Measurements from ENCODE around the gene UBE2L5. TPM values are rescaled to one million over a fixed set of nuclear protein-coding genes. Genes with fewer than 3 reads are reported as not detected.

UBE2L5 gene
- total and polyA plus RNA-seq, 2 donors (not counting 1 experiment from before 2014, with no cell fraction given) = 0.20 TPM; not detected in 1

DNA sequence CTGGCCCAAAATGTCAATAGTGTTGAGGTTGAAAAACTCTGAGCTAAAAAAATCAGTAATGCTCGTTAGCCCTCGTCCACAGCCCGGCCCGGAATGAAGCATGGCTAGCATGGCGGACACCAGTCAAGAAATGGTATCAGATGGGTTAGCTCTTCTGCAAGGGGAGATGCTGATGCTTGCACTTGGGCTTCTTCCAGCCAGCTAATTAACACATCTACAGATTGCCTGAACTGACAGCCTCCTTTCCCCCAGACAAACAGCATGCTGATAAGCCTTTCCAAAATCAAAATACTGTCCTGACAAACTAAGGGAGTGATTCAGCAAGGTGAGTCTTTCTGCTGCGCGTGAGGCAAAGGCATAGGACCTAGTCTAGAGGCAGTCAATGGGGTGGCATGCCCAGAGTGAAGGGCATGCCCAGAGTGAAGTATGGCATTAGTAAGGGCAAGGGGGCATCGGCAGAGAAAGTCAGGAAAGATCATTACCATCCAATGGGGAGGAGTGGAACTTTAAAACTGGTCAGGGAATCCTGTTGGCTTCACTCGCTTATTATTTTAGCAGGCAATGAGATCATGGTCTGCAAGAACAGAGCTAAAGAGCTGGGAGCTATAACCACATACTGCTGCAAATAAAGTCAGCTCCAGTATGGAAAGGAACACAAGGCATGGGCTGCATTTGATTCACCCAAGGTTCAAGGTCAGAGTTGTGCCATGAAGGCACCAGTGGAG lies 30.2 kb upstream of the UBE2L5 start:
- H3K4me1 ChIP-seq (ENCODE audit: control insufficient read depth, extremely low read depth, insufficient read depth, low read length) = peaks cover 6% of the 10 kb centered on the region
- no peak overlapping the region for H2AFZ ChIP-seq (ENCODE audit: low read length)
- H3K36me3 ChIP-seq (ENCODE audit: control insufficient read depth, insufficient read depth, low read length) = no peaks in the 10 kb centered on the region
- no peaks in the 10 kb centered on the region for H4K20me1 ChIP-seq (ENCODE audit: control insufficient read depth, extremely low read depth, insufficient read depth, low read length)
- no peak overlapping the region for H3K27ac ChIP-seq (ENCODE audit: insufficient read depth, low read length)
- no peak for TF ChIP-seq EZH2 (IDR thresholded peaks at IDR 0.05; ENCODE audit: low read length, missing control alignments)
- no peak for DNase-seq (ENCODE audit: low read depth in 2 of 2)
- no peaks in the 10 kb centered on the region for H3K27me3 ChIP-seq (ENCODE audit: control insufficient read depth, insufficient read depth, low read length)
- H3K4me3 ChIP-seq (replicated peaks in 1 of 4; ENCODE audit: control extremely low read depth in 1 of 4, insufficient read depth in 1 of 4, low read depth in 3 of 4, low read length in 4 of 4) = no peak overlapping the region
- H3K79me2 ChIP-seq (ENCODE audit: control insufficient read depth, insufficient read depth, low read length) = no peaks in the 10 kb centered on the region
- no peak overlapping the region for H3K9ac ChIP-seq (ENCODE audit: insufficient read depth, low read length)
- H3K9me3 ChIP-seq (ENCODE audit: control insufficient read depth, insufficient read depth, low read depth, low read length) = no peaks in the 10 kb centered on the region
- no peak overlapping the region for H3K4me2 ChIP-seq (ENCODE audit: extremely low read depth, insufficient read depth, low read length)

DNA sequence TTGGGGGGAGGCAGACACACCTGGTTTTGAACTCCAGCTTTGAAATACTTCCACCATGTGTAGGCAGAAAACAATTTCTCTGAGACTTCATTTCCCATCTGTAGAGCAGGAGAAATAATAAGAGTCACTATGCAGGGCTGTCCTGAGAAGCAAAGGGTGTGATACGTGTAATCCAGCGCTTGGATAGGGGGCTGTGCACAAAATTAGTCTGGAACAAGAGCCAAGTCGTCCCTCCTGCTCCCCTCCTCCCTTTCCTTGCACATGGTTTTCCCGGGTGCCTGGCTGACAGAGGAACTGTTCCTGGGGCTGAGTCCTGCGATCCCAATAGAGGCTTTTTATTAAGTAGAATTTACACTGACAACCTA lies 29.6 kb upstream of the UBE2L5 start:
- TF ChIP-seq, protein P1, sequence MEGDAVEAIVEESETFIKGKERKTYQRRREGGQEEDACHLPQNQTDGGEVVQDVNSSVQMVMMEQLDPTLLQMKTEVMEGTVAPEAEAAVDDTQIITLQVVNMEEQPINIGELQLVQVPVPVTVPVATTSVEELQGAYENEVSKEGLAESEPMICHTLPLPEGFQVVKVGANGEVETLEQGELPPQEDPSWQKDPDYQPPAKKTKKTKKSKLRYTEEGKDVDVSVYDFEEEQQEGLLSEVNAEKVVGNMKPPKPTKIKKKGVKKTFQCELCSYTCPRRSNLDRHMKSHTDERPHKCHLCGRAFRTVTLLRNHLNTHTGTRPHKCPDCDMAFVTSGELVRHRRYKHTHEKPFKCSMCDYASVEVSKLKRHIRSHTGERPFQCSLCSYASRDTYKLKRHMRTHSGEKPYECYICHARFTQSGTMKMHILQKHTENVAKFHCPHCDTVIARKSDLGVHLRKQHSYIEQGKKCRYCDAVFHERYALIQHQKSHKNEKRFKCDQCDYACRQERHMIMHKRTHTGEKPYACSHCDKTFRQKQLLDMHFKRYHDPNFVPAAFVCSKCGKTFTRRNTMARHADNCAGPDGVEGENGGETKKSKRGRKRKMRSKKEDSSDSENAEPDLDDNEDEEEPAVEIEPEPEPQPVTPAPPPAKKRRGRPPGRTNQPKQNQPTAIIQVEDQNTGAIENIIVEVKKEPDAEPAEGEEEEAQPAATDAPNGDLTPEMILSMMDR (conservative IDR thresholded peaks at IDR 0.05 in 1 of 2, IDR thresholded peaks at IDR 0.05 in 1 of 2; ENCODE audit: low read depth in 1 of 2, low read length in 2 of 2) = no peak
- no peak for TF ChIP-seq EZH2 (IDR thresholded peaks at IDR 0.05; ENCODE audit: low read length, missing control alignments)
- no peaks in the 10 kb centered on the region for H3K27me3 ChIP-seq (ENCODE audit: control insufficient read depth, insufficient read depth, low read length)

DNA sequence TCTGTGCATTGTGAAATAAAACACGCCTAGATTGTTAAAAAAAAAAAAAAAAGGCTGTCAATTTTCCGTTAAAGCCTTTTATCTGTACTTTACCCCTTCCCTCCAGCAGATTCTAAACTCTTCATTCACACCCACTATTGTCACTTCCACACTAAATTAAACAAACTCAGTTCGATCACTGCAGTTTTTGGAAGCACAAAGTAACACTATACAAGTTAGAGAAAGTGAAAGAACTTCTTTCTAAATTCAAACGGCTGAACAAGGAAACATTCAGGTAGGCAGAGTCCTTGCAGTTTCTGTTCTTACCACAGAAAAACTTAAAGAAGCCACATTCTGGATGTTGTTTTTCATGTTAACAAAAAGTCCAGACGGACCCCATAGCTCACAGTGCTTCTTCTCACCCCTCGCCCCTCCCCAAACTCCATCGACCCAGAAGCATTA lies 27.5 kb upstream of the UBE2L5 start:
- Histone ChIP-seq H3K9me3 (ENCODE audit: control insufficient read depth, insufficient read depth, low read depth, low read length) (no peaks in the 10 kb centered on the region), H3K4me2 (ENCODE audit: extremely low read depth, insufficient read depth, low read length) (peak overlapping the region; percentile 90), H3K4me3 (replicated peaks in 1 of 4; ENCODE audit: control extremely low read depth in 1 of 4, insufficient read depth in 1 of 4, low read depth in 3 of 4, low read length in 4 of 4) (peak overlapping the region; percentile 45 to 77 (median 58)), H3K27ac (ENCODE audit: insufficient read depth, low read length) (peak overlapping the region; percentile 72), H3K79me2 (ENCODE audit: control insufficient read depth, insufficient read depth, low read length) (no peaks in the 10 kb centered on the region), H3K9ac (ENCODE audit: insufficient read depth, low read length) (peak overlapping the region; percentile 30), H3K4me1 (ENCODE audit: control insufficient read depth, extremely low read depth, insufficient read depth, low read length) (no peaks in the 10 kb centered on the region), H4K20me1 (ENCODE audit: control insufficient read depth, extremely low read depth, insufficient read depth, low read length) (no peaks in the 10 kb centered on the region), H2AFZ (ENCODE audit: low read length) (peak overlapping the region; percentile 41), H3K27me3 (ENCODE audit: control insufficient read depth, insufficient read depth, low read length) (no peaks in the 10 kb centered on the region), H3K36me3 (ENCODE audit: control insufficient read depth, insufficient read depth, low read length) (no peaks in the 10 kb centered on the region)
- TF ChIP-seq EZH2 (IDR thresholded peaks at IDR 0.05; ENCODE audit: low read length, missing control alignments) = no peak
- TF ChIP-seq, protein P1 (conservative IDR thresholded peaks at IDR 0.05 in 1 of 2, IDR thresholded peaks at IDR 0.05 in 1 of 2; ENCODE audit: low read depth in 1 of 2, low read length in 2 of 2) = no peak
- DNase-seq (ENCODE audit: low read depth in 2 of 2) = peak in 1 of 2 donors; percentile 36

More for the DNA sequence above, 29.6 kb upstream of the UBE2L5 start:
- Histone ChIP-seq H3K4me1 (ENCODE audit: control insufficient read depth, extremely low read depth, insufficient read depth, low read length) (peaks cover 6% of the 10 kb centered on the region), H3K9me3 (ENCODE audit: control insufficient read depth, insufficient read depth, low read depth, low read length) (no peaks in the 10 kb centered on the region), H4K20me1 (ENCODE audit: control insufficient read depth, extremely low read depth, insufficient read depth, low read length) (no peaks in the 10 kb centered on the region), H3K9ac (ENCODE audit: insufficient read depth, low read length) (no peak overlapping the region), H3K4me2 (ENCODE audit: extremely low read depth, insufficient read depth, low read length) (no peak overlapping the region), H3K4me3 (replicated peaks in 1 of 4; ENCODE audit: control extremely low read depth in 1 of 4, insufficient read depth in 1 of 4, low read depth in 3 of 4, low read length in 4 of 4) (no peak overlapping the region), H3K36me3 (ENCODE audit: control insufficient read depth, insufficient read depth, low read length) (no peaks in the 10 kb centered on the region), H2AFZ (ENCODE audit: low read length) (no peak overlapping the region), H3K79me2 (ENCODE audit: control insufficient read depth, insufficient read depth, low read length) (no peaks in the 10 kb centered on the region), H3K27ac (ENCODE audit: insufficient read depth, low read length) (no peak overlapping the region)
- no peak for DNase-seq (ENCODE audit: low read depth in 2 of 2)
